OCI-LY1 (cell line): ENCODE results near the gene SLC4A1.

ENCODE experiments used
- CTCF ChIP-seq: fragments of 200-600 bp; sonication (generic), shearing (Covaris generic); IDR thresholded peaks from 2 replicates; pipeline ENCODE4 v1.5.1; 2017; ENCODE audit warnings: mild to moderate bottlenecking, antibody characterized with exemption, low read length, moderate library complexity, mixed read lengths
- EZH2 ChIP-seq: fragments of 200-600 bp; sonication (generic), shearing (Covaris generic); IDR thresholded peaks from 2 replicates; pipeline ENCODE4 v1.8.0; 2017; ENCODE audit warnings: borderline replicate concordance, mixed run types, mild to moderate bottlenecking, antibody characterized with exemption, low read length, moderate library complexity, mixed read lengths

DNA sequence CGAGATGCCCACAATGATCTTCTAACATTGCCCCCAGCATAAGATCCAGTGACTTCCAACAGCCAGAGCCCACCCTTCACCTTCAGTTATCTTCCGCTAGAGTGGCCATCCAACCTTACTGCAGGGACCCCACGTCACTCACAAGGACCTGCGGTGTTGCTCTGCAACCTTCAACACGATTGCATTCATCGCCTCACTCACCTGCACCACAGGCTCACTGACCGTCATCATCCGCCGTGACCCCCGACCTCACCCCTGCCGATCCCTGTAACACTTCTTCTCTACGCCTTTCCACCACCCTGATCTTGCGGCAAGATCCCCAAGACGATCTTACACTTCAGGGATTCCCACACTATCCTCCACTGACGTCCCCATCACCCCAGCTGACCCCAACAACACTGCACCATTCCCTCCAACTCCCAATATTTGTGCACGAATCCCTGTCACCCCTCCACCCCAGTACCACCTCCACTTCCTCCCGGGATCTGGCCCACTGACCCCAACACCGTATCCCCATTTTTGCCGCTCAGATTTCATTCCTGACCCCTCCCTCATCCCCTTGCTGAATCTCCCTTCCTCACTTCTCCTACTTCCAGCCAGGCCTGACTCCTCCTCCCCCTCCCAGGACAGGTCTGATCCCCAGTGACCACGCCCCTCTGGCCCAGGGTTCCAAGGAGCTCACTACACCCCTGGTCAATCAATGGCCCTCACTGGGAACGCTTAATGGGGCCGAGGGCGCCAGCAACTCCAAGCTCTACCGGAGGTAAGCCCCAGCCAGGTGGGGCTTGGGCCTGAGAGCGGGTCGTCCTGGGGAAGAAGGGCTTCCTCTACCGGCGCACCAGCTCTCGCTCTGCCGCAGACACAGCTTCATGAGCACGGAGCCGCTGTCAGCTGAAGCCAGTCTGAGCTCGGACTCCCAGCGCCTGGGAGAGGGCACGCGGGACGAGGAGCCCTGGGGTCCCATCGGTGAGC is 48.1 kb upstream of the SLC4A1 start:
- no peak for TF ChIP-seq CTCF
- TF ChIP-seq EZH2: no peak
